Uterus (tissue), 4 donors: Measurements from ENCODE around the gene CUZD1. TPM values are rescaled to one million over a fixed set of nuclear protein-coding genes. Genes with fewer than 3 reads are reported as not detected.
A peak's percentile ranks its signal among the peaks of the same experiment; 100 is the strongest.

ENCODE experiments used
- DNase-seq, 2 donors: peaks; one replicate each; pipeline ENCODE4 v3.0.0-alpha.2; 2019 to 2020
- H3K27ac ChIP-seq, 2 donors: fragments of 200-600 bp; sonication (generic); 1 replicate in 1 of 2; 2 replicates in 1 of 2; pipeline ENCODE4 v1.5.1; 2016 to 2018
- H3K27me3 ChIP-seq, 2 donors: fragments of 200-600 bp; sonication (generic); one replicate each; pipeline ENCODE4 v1.5.1; 2018 to 2019; ENCODE audit warnings: control low read depth in 1 of 2
- H3K36me3 ChIP-seq, 2 donors: fragments of 200-600 bp; sonication (generic); one replicate each; pipeline ENCODE4 v1.5.1; 2019; ENCODE audit warnings: control low read depth in 1 of 2
- H3K4me1 ChIP-seq, 2 donors: fragments of 200-600 bp; sonication (generic); one replicate each; pipeline ENCODE4 v1.5.1; 2018 to 2019; ENCODE audit warnings: control low read depth in 1 of 2
- H3K4me3 ChIP-seq, 2 donors: fragments of 200-600 bp; sonication (generic); 1 replicate in 1 of 2; 2 replicates in 1 of 2; pipeline ENCODE4 v1.5.1; 2018 to 2019; ENCODE audit warnings: mild to moderate bottlenecking in 1 of 2
- H3K9me3 ChIP-seq, 2 donors: fragments of 200-600 bp; sonication (generic); one replicate each; pipeline ENCODE4 v1.5.1; 2019; ENCODE audit warnings: control low read depth in 1 of 2
- POLR2A ChIP-seq, 2 donors: fragments of 450-650 bp; IDR thresholded peaks; one replicate each; pipeline ENCODE4 v1.6.1; 2016; ENCODE audit warnings: antibody characterized with exemption in 2 of 2, mild to moderate bottlenecking in 1 of 2, moderate library complexity in 1 of 2
- intact Hi-C: fragments of 100-400 bp; cut with DNase I; formaldehyde crosslinking; loops from one replicate; pipeline ENCODE4 v1.15.1; 2023; ENCODE audit warnings: low total_unique reads
- total RNA-seq, 4 donors: library from RNA; depleted of rRNA in 3 of 4; stranded (reverse); fragments of >200 nt in 3 of 4; gene quantifications; one replicate each; pipeline versions ENCODE4 v1.1.0 to v1.2.4, GENCODE V29; 2014 to 2023
- TF ChIP-seq, protein P1 (sequence below), 4 experiments: fragments of 200-600 bp in 2 of 4; fragments of 450-650 bp in 2 of 4; sonication (generic) in 2 of 4; IDR thresholded peaks; one replicate each; pipeline ENCODE4 v1.5.1; 2016 to 2019; ENCODE audit warnings: antibody characterized with exemption in 4 of 4, mild to moderate bottlenecking in 2 of 4, moderate library complexity in 1 of 4
- donor health status: DM: yes; HTN: yes; CAD: no.

CUZD1 gene
- total RNA-seq, 4 donors from 2014 or later = 0.97 to 1.5 (median 1.3) TPM; not detected in 1

DNA sequence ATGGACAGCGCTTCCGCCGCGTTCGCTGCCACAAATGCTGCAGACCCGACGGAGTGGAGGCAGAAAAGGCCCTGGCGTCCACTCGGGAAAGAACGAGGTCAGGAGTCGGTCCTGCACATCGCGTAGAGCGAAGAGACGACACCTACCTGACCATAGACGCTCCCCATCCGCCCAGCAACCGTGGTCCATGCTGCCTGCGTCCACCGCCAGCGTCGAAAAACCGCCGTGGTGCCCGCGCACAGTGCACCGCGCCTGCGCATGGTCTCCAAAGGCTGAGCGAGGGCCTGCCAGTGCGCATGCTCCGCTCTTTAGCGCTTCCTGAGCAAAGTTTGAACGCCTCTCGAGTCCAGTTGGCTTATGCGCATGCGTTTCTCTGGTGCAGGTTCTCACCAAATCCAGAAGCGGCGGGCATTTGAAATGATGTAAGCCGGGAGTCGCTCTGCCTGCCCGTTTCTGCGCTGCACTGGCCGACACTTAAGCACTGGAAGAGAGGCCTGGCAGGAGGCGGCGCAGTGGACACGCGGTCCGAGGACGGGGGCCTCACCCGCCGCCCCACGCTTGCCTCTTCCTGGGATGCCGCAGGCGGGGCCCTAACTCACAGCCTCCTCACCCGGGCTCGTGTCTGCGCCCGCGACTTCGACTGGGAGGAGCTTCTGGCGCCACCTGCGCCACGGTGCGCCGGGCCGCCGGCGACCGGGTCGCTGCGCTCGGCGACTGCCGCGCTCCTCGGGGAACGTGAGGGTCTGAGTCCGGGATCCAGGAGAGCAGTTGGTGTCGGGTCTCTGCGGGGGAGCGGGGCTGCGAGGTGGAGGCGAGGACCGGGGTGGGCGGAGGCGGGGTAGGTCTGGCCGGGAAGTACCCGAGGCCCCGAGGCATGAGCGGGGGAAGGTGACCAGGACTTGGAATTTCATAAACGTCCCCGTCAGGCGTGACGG is 33.9 kb upstream of the CUZD1 start, which contains the start of gene FAM24B:
Gene FAM24B, minus strand, starts transcription at position 243 of the 935 bp plus-strand sequence. CDS start 29,066 bp downstream, outside the sequence.
- intact Hi-C loops = no loop called here
- TF ChIP-seq POLR2A (IDR thresholded peaks at IDR 0.05) = peak in 1 of 2 donors; percentile 18
- TF ChIP-seq, protein P1, sequence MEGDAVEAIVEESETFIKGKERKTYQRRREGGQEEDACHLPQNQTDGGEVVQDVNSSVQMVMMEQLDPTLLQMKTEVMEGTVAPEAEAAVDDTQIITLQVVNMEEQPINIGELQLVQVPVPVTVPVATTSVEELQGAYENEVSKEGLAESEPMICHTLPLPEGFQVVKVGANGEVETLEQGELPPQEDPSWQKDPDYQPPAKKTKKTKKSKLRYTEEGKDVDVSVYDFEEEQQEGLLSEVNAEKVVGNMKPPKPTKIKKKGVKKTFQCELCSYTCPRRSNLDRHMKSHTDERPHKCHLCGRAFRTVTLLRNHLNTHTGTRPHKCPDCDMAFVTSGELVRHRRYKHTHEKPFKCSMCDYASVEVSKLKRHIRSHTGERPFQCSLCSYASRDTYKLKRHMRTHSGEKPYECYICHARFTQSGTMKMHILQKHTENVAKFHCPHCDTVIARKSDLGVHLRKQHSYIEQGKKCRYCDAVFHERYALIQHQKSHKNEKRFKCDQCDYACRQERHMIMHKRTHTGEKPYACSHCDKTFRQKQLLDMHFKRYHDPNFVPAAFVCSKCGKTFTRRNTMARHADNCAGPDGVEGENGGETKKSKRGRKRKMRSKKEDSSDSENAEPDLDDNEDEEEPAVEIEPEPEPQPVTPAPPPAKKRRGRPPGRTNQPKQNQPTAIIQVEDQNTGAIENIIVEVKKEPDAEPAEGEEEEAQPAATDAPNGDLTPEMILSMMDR (IDR thresholded peaks at IDR 0.05) = peak in 1 of 4 experiments; percentile 16

DNA sequence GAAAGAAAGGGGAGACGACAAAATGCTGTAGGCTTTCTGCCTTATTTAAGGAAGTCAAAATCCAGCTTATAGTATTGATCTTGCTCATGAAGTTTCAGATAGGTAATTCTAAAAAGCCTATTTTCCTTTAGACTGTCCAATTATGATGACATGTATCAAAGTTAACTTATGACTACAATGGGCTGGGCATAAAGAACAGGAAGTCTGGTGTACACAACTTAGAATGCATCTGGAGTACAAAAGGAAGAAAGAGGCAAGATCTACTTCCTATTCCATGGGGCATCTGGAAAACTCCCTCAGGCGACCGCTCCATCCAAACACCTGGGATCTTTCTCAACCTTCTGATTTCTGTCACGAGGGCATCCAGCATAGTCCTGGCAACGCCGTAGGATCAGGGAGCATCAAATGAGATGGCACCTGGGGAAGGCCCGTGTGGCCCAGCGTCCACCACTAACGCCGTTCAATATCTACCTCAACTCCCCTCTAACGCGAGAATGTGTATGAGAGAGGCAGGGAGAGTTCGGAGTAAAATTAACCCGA is 33.2 kb upstream of the CUZD1 start:
- intact Hi-C loops = no loop called here
- peak overlapping the region; percentile 47 to 60 for H3K27ac ChIP-seq

More for the DNA sequence above, 33.9 kb upstream of the CUZD1 start, which contains the start of gene FAM24B:
- Histone ChIP-seq H3K4me3 (peak within 1 kb of the TSS; percentile 47 to 49), H3K27me3 (no peaks in the 10 kb centered on the region), H3K36me3 (no peaks in the 10 kb centered on the region), H3K9me3 (no peaks in the 10 kb centered on the region), H3K4me1 (peaks cover 0 to 7% of the 10 kb centered on the region in 2 donors), H3K27ac (peak within 1 kb of the TSS; percentile 47 to 60)
- peak; percentile 90 to 93 for DNase-seq

DNA sequence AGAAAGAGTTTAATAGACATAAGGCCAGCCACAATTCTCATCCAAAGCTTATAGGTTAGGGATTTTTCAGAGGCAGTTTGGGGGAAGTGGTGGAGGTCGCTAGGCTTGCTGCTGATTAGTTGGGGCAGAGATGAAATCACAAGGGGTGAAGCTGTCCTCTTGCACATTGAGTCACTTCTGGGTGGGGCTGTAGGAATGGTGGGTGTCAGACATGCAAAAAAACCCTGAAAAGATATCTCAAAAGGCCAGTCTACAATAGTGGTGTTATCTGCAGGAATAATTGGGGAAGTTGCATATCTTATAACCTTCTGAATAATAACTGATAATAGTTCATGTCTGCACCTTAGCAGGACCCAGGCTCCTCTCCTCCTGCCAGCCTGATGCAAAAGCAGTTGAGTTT is 31.6 kb upstream of the CUZD1 start:
- intact Hi-C loops = no loop called here
- Histone ChIP-seq H3K4me3 (no peak overlapping the region), H3K9me3 (no peaks in the 10 kb centered on the region), H3K27me3 (no peaks in the 10 kb centered on the region), H3K4me1 (peaks cover 0 to 7% of the 10 kb centered on the region in 2 donors), H3K27ac (no peak overlapping the region), H3K36me3 (no peaks in the 10 kb centered on the region)
- DNase-seq = no peak
- TF ChIP-seq POLR2A (IDR thresholded peaks at IDR 0.05) = no peak
- TF ChIP-seq, protein P1 (IDR thresholded peaks at IDR 0.05) = no peak

More for the DNA sequence above, 33.2 kb upstream of the CUZD1 start:
- H3K4me3 ChIP-seq = peak overlapping the region; percentile 47 to 49
- DNase-seq = no peak
- TF ChIP-seq, protein P1 (IDR thresholded peaks at IDR 0.05) = no peak
- TF ChIP-seq POLR2A (IDR thresholded peaks at IDR 0.05) = no peak
- H3K36me3 ChIP-seq = no peaks in the 10 kb centered on the region
- peaks cover 0 to 7% of the 10 kb centered on the region in 2 donors for H3K4me1 ChIP-seq
- H3K27me3 ChIP-seq = no peaks in the 10 kb centered on the region
- no peaks in the 10 kb centered on the region for H3K9me3 ChIP-seq

DNA sequence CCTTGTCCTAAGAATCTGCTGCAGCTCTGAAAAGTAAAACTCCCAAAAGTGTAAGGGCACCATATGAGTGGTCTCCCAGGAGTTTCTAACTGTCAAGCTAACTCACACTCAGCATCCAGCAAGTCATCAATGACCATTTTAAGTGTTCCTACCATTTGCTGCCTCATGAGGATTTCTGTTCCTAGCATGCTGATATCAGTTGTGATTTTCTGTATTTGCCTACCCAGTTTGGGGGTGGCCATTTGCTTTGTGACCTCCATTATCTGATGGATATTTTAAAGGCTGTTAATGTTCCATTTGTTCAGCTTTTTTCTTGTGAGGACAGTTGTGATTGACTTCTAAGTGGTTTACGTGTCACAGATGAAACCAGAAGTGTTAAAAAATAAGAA is 30.8 kb upstream of the CUZD1 start:
- H3K27ac ChIP-seq = no peak overlapping the region
- peaks cover 0 to 7% of the 10 kb centered on the region in 2 donors for H3K4me1 ChIP-seq
- intact Hi-C loops = no loop called here
- no peak overlapping the region for H3K4me3 ChIP-seq
- H3K36me3 ChIP-seq = no peaks in the 10 kb centered on the region
- TF ChIP-seq, protein P1 (IDR thresholded peaks at IDR 0.05) = no peak
- no peak for TF ChIP-seq POLR2A (IDR thresholded peaks at IDR 0.05)
- H3K9me3 ChIP-seq = no peaks in the 10 kb centered on the region
- no peaks in the 10 kb centered on the region for H3K27me3 ChIP-seq
- DNase-seq = no peak
